Calu3 (cell line): ENCODE measurements around the gene SEPTIN3. TPM values are rescaled to one million over a fixed set of nuclear protein-coding genes. Genes with fewer than 3 reads are reported as not detected.

Experiments used
- BruUV-seq: library from RNA; stranded (reverse); fragments of 400-500 nt; replicated peaks from 2 replicates; lab custom pipeline; 2021; lab: Mats Ljungman, UMichigan
- CTCF ChIA-PET: fragments of 300-600 bp; sonication (Branson Sonifier 250); formaldehyde crosslinking; loops from one replicate; lab custom pipeline; 2022; ENCODE audit warnings: antibody characterized with exemption; lab: Charles Lee
- DNase-seq: peaks from one replicate; pipeline ENCODE4 v3.0.0; 2022
- H3K27ac Mint-ChIP-seq: one replicate; pipeline ENCODE4 v1.8.0; 2022; ENCODE audit warnings: mixed read lengths; ENCODE audit not compliant: unreplicated experiment
- H3K27me3 Mint-ChIP-seq: one replicate; pipeline ENCODE4 v1.8.0; 2022; ENCODE audit warnings: mixed read lengths; ENCODE audit not compliant: unreplicated experiment
- H3K36me3 Mint-ChIP-seq: one replicate; pipeline ENCODE4 v1.8.0; 2022; ENCODE audit warnings: mild to moderate bottlenecking, moderate library complexity, mixed read lengths; ENCODE audit not compliant: insufficient read depth, unreplicated experiment
- H3K4me1 Mint-ChIP-seq: one replicate; pipeline ENCODE4 v1.8.0; 2022; ENCODE audit warnings: mild to moderate bottlenecking, low read depth, mixed read lengths; ENCODE audit not compliant: unreplicated experiment
- H3K4me3 Mint-ChIP-seq: one replicate; pipeline ENCODE4 v1.8.0; 2022; ENCODE audit warnings: mild to moderate bottlenecking, low read depth, moderate library complexity, mixed read lengths; ENCODE audit not compliant: unreplicated experiment
- H3K9me3 Mint-ChIP-seq: one replicate; pipeline ENCODE4 v1.8.0; 2022; ENCODE audit warnings: low read depth, mixed read lengths; ENCODE audit not compliant: unreplicated experiment
- intact Hi-C: fragments of 100-400 bp; cut with micrococcal nuclease; formaldehyde crosslinking; loops from one replicate; pipeline ENCODE4 v1.10.0; 2022; ENCODE audit not compliant: unreplicated experiment
- total RNA-seq: library from RNA; stranded (reverse); gene quantifications from 2 replicates; pipeline ENCODE4 v1.2.3, GENCODE V29; 2022
- TF ChIP-seq, protein P1 (sequence below): fragments of 200-600 bp; IDR thresholded peaks from one replicate; pipeline ENCODE4 v1.8.0; 2022; ENCODE audit warnings: antibody characterized with exemption; ENCODE audit not compliant: unreplicated experiment

Gene SEPTIN3
- total RNA-seq, 1 experiment from 2014 or later = 3.4 TPM

DNA sequence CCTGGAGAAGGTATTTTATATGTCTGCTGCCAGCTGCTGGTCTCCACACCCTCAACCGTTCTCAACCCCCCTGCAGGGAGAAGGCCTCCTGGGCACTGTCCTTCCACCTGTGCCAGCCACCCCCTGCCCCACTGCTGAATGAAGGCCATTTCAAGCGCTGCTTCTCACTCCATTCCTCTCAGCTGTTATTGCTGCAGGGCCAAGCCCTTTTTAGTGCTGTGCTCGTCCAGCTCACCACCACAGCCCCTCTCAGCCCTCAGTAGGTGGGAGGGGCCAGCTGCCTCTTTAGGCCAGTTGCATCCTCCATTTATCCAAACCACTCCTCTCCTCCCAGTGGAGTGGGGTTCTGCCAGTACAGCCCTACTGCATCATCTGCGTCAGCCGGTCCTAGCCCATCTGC is 27.6 kb downstream of the SEPTIN3 start:
- no TSS peak for BruUV-seq
- H3K36me3 Mint-ChIP-seq = peaks cover 25% of the 10 kb centered on the region
- intact Hi-C loops = no loop called here
- H3K27me3 Mint-ChIP-seq = peaks cover 56% of the 10 kb centered on the region
- H3K4me1 Mint-ChIP-seq = peaks cover 10% of the 10 kb centered on the region
- no peak overlapping the region for H3K27ac Mint-ChIP-seq
- CTCF ChIA-PET = no interaction called here
- no peak for DNase-seq
- TF ChIP-seq, protein P1, sequence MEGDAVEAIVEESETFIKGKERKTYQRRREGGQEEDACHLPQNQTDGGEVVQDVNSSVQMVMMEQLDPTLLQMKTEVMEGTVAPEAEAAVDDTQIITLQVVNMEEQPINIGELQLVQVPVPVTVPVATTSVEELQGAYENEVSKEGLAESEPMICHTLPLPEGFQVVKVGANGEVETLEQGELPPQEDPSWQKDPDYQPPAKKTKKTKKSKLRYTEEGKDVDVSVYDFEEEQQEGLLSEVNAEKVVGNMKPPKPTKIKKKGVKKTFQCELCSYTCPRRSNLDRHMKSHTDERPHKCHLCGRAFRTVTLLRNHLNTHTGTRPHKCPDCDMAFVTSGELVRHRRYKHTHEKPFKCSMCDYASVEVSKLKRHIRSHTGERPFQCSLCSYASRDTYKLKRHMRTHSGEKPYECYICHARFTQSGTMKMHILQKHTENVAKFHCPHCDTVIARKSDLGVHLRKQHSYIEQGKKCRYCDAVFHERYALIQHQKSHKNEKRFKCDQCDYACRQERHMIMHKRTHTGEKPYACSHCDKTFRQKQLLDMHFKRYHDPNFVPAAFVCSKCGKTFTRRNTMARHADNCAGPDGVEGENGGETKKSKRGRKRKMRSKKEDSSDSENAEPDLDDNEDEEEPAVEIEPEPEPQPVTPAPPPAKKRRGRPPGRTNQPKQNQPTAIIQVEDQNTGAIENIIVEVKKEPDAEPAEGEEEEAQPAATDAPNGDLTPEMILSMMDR = no peak
- H3K9me3 Mint-ChIP-seq = peaks cover 3% of the 10 kb centered on the region
- H3K4me3 Mint-ChIP-seq = no peak overlapping the region

DNA sequence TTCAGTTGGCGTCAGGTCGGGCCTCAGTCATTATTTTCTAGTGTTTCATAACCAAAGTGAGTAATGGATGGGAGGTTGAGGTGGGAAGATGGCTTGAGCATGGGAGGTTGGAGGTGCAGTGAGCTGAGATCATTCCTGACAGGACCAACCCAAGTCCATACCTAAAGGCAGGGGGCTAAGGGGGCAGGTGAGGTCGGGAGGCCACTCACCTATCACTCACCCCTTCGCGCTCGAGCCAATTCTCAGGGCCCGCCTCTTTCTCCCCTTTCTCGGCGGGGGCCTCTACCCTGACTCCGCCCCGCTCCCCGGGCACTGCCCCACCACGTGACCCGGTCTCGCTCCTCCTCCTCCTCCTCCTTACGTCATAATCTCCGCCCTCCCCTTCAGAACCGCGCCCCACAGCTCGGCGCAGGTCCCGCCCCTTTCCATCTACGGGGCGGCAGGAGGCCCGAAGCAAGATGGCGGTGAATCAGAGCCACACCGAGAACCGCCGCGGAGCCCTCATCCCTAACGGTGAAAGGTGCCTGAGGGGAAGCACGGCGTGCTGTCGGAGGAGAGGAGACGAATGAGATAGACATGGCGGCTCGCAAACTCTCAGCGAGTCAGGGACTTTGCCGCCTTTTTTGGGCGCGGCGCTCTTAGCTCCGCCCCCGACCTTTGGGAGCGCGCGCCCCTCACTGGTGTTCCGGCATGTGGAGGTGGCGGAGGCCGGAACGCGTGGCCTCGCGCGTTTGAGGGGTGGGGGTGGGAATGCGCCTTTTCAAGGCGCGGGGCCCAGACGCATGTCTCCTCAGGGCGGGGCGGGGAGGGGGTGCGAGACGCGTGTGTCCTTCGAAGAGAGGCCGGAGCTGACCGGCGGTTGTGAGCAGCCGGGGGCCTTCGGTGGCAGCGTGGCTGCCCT is 29.4 kb downstream of the SEPTIN3 start, which contains the start of gene WBP2NL:
Gene WBP2NL (plus strand): TSS at position 428 of the 901 bp plus-strand sequence. CDS start 31 bp downstream, at position 459.
- Mint-ChIP-seq H3K9me3 (peaks cover 4% of the 10 kb centered on the region), H3K4me1 (peaks cover 10% of the 10 kb centered on the region), H3K27me3 (peaks cover 49% of the 10 kb centered on the region), H3K36me3 (peaks cover 34% of the 10 kb centered on the region), H3K27ac (peak within 1 kb of the TSS; percentile 95), H3K4me3 (peak within 1 kb of the TSS; percentile 91)
- TF ChIP-seq, protein P1 = no peak
- no TSS peak for BruUV-seq
- CTCF ChIA-PET = interaction anchor here (0.6 to 0.8 kb wide), 4 partner anchors 9 to 226 kb away, joined by 4 to 7 read pairs (median 6); no protein-coding TSS in a partner anchor
- intact Hi-C loops = no loop called here
- peak; percentile 93 for DNase-seq

DNA sequence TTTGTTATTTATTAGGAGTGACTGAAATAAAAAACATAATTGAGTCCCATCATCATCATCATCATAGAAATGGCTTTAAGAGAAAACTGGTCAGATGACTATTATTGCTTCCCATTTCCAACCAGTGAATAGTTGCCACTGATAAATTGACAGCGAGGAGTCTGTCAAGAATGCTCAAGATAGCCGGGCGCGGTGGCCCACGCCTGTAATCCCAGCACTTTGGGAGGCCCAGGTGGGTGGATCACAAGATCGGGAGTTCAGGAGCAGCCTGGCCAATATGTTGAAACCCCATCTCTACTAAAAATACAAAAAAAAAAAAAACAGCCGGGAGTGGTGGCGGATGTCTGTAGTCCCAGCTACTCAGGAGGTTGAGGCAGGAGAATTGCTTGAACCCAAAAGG is 31.2 kb downstream of the SEPTIN3 start:
- Mint-ChIP-seq H3K4me3 (peak overlapping the region; percentile 54), H3K9me3 (peaks cover 5% of the 10 kb centered on the region), H3K27me3 (peaks cover 32% of the 10 kb centered on the region), H3K27ac (no peak overlapping the region), H3K4me1 (peaks cover 10% of the 10 kb centered on the region), H3K36me3 (peaks cover 34% of the 10 kb centered on the region)
- intact Hi-C loops = no loop called here
- CTCF ChIA-PET = no interaction called here
- TSS peak; percentile 34 for BruUV-seq
- no peak for DNase-seq
- TF ChIP-seq, protein P1 = no peak

DNA sequence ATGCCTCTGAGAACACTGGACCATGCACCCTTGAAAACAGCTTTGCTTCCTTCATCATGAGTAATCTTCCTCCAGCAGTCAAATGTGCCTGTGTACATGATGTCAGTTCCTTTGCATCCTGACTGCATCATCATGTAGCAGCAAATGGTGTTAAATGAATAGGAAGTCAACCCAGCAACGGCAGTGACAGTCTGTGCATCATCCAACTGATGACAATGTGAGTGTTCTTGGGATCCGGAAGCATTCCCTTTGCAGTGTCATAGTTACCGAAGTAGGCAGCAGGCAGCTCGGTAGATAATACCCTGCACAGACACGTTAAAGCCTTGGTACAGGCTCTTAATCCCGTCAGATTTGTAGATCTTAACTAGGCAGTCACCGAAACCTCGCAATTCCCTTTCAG is 31.9 kb downstream of the SEPTIN3 start:
- H3K27me3 Mint-ChIP-seq = peaks cover 27% of the 10 kb centered on the region
- BruUV-seq = no TSS peak
- H3K36me3 Mint-ChIP-seq = peaks cover 34% of the 10 kb centered on the region
- CTCF ChIA-PET = no interaction called here
- H3K27ac Mint-ChIP-seq = no peak overlapping the region
- intact Hi-C loops = no loop called here
- TF ChIP-seq, protein P1 = no peak
- peaks cover 5% of the 10 kb centered on the region for H3K9me3 Mint-ChIP-seq
- peaks cover 10% of the 10 kb centered on the region for H3K4me1 Mint-ChIP-seq
- H3K4me3 Mint-ChIP-seq = no peak overlapping the region
- DNase-seq = no peak
